ENCODE results near the gene GNAI3.

The GNAI3 gene

GRCh38 chr1:109609881-109610280 lies 61.5 kb downstream of the GNAI3 start:
- Histone ChIP-seq H3K4me2 (ENCODE audit: low read depth, low read length, poor library complexity, severe bottlenecking) (no peak overlapping the region), H3K9me3 (ENCODE audit: insufficient read depth, low read length) (no peaks in the 10 kb centered on the region), H2AFZ (ENCODE audit: low read depth, low read length, severe bottlenecking) (no peak overlapping the region), H3F3A (ENCODE audit: insufficient read depth) (no peaks in the 10 kb centered on the region), H3K9me2 (replicated peaks; ENCODE audit: insufficient read depth, low read length) (no peaks in the 10 kb centered on the region), H3K36me3 (ENCODE audit: low read length) (no peaks in the 10 kb centered on the region), H3K27me3 (ENCODE audit: low read length) (no peaks in the 10 kb centered on the region), H3K27ac (ENCODE audit: low read depth, low read length) (no peak overlapping the region), H3K79me2 (ENCODE audit: insufficient read depth, low read length) (no peaks in the 10 kb centered on the region), H3K4me3 (ENCODE audit: insufficient read depth, low read length, poor library complexity, severe bottlenecking) (no peak overlapping the region), H4K20me1 (ENCODE audit: low read depth, low read length) (no peaks in the 10 kb centered on the region), H3K9ac (ENCODE audit: low read length) (no peak overlapping the region)
- TF ChIP-seq EZH2phosphoT487 (conservative IDR thresholded peaks at IDR 0.05; ENCODE audit: low read length) (no peak), CTCF (IDR thresholded peaks at IDR 0.05; ENCODE audit: insufficient read depth, low read length, poor library complexity, severe bottlenecking) (no peak)

GRCh38 chr1:109610609-109611307 lies 62.3 kb downstream of the GNAI3 start:
- Histone ChIP-seq H4K20me1 (ENCODE audit: low read depth, low read length) (no peaks in the 10 kb centered on the region), H3K9me2 (replicated peaks; ENCODE audit: insufficient read depth, low read length) (no peaks in the 10 kb centered on the region), H3K27ac (ENCODE audit: low read depth, low read length) (no peak overlapping the region), H2AFZ (ENCODE audit: low read depth, low read length, severe bottlenecking) (no peak overlapping the region), H3K4me3 (ENCODE audit: insufficient read depth, low read length, poor library complexity, severe bottlenecking) (no peak overlapping the region), H3K9me3 (ENCODE audit: insufficient read depth, low read length) (no peaks in the 10 kb centered on the region), H3K4me2 (ENCODE audit: low read depth, low read length, poor library complexity, severe bottlenecking) (no peak overlapping the region), H3K36me3 (ENCODE audit: low read length) (no peaks in the 10 kb centered on the region), H3K9ac (ENCODE audit: low read length) (no peak overlapping the region), H3K79me2 (ENCODE audit: insufficient read depth, low read length) (no peaks in the 10 kb centered on the region), H3F3A (ENCODE audit: insufficient read depth) (no peaks in the 10 kb centered on the region), H3K27me3 (ENCODE audit: low read length) (no peaks in the 10 kb centered on the region)
- no peak for TF ChIP-seq CTCF (IDR thresholded peaks at IDR 0.05; ENCODE audit: insufficient read depth, low read length, poor library complexity, severe bottlenecking)

GRCh38 chr1:109611308-109611990 lies 63.0 kb downstream of the GNAI3 start:
- Histone ChIP-seq H3K9me3 (ENCODE audit: insufficient read depth, low read length) (no peaks in the 10 kb centered on the region), H4K20me1 (ENCODE audit: low read depth, low read length) (no peaks in the 10 kb centered on the region), H3K27me3 (ENCODE audit: low read length) (no peaks in the 10 kb centered on the region), H3K9ac (ENCODE audit: low read length) (no peak overlapping the region), H2AFZ (ENCODE audit: low read depth, low read length, severe bottlenecking) (no peak overlapping the region), H3K27ac (ENCODE audit: low read depth, low read length) (no peak overlapping the region), H3K36me3 (ENCODE audit: low read length) (no peaks in the 10 kb centered on the region), H3K9me2 (replicated peaks; ENCODE audit: insufficient read depth, low read length) (no peaks in the 10 kb centered on the region), H3K79me2 (ENCODE audit: insufficient read depth, low read length) (no peaks in the 10 kb centered on the region), H3F3A (ENCODE audit: insufficient read depth) (no peaks in the 10 kb centered on the region), H3K4me2 (ENCODE audit: low read depth, low read length, poor library complexity, severe bottlenecking) (no peak overlapping the region), H3K4me3 (ENCODE audit: insufficient read depth, low read length, poor library complexity, severe bottlenecking) (no peak overlapping the region)
- no peak for TF ChIP-seq CTCF (IDR thresholded peaks at IDR 0.05; ENCODE audit: insufficient read depth, low read length, poor library complexity, severe bottlenecking)
- TF ChIP-seq EZH2phosphoT487 (conservative IDR thresholded peaks at IDR 0.05; ENCODE audit: low read length) = no peak

All from SU-DHL-6 (cell line).